ENCODE data around the gene TSPAN33. TPM values are rescaled to one million over a fixed set of nuclear protein-coding genes. Genes with fewer than 3 reads are reported as not detected.
A peak's percentile ranks its signal among the peaks of the same experiment; 100 is the strongest.

The TSPAN33 gene
- total RNA-seq, 1 donor from 2014 or later, result 29.7 TPM

GRCh38 chr7:129134356-129134987 lies 10.0 kb upstream of the TSPAN33 start:
- no peak overlapping the region for H3K27ac ChIP-seq (ENCODE audit: low read depth, low read length)
- H3K27me3 ChIP-seq (ENCODE audit: control insufficient read depth in 3 of 3, insufficient read depth in 3 of 3, low read length in 3 of 3), result no peaks in the 10 kb centered on the region
- H3K4me3 ChIP-seq (ENCODE audit: low read length in 3 of 3), result no peak overlapping the region
- H3K36me3 ChIP-seq (ENCODE audit: control insufficient read depth in 3 of 3, insufficient read depth in 3 of 3, low read length in 3 of 3), result no peaks in the 10 kb centered on the region
- no peaks in the 10 kb centered on the region for H3K9me3 ChIP-seq (ENCODE audit: control insufficient read depth in 3 of 3, low read length in 3 of 3)
- H3K4me1 ChIP-seq (ENCODE audit: control insufficient read depth in 3 of 3, insufficient read depth in 3 of 3, low read length in 3 of 3), result no peaks in the 10 kb centered on the region
- no peak overlapping the region for H3K9ac ChIP-seq (ENCODE audit: low read depth in 1 of 3, low read length in 3 of 3)

GRCh38 chr7:129136887-129137642 lies 7.4 kb upstream of the TSPAN33 start:
- no peaks in the 10 kb centered on the region for H3K36me3 ChIP-seq (ENCODE audit: control insufficient read depth in 3 of 3, insufficient read depth in 3 of 3, low read length in 3 of 3)
- no peak overlapping the region for H3K9ac ChIP-seq (ENCODE audit: low read depth in 1 of 3, low read length in 3 of 3)
- H3K4me3 ChIP-seq (ENCODE audit: low read length in 3 of 3), result no peak overlapping the region
- H3K4me1 ChIP-seq (ENCODE audit: control insufficient read depth in 3 of 3, insufficient read depth in 3 of 3, low read length in 3 of 3), result no peaks in the 10 kb centered on the region
- no peaks in the 10 kb centered on the region for H3K27me3 ChIP-seq (ENCODE audit: control insufficient read depth in 3 of 3, insufficient read depth in 3 of 3, low read length in 3 of 3)
- H3K9me3 ChIP-seq (ENCODE audit: control insufficient read depth in 3 of 3, low read length in 3 of 3), result no peaks in the 10 kb centered on the region
- H3K27ac ChIP-seq (ENCODE audit: low read depth, low read length), result no peak overlapping the region

- Histone ChIP-seq H3K36me3 (ENCODE audit: control insufficient read depth in 3 of 3, insufficient read depth in 3 of 3, low read length in 3 of 3) (peaks cover 0 to 2% (median 0%) of the 10 kb centered on the region in 3 donors), H3K4me1 (ENCODE audit: control insufficient read depth in 3 of 3, insufficient read depth in 3 of 3, low read length in 3 of 3) (peaks cover 7 to 14% (median 13%) of the 10 kb centered on the region in 3 donors), H3K27me3 (ENCODE audit: control insufficient read depth in 3 of 3, insufficient read depth in 3 of 3, low read length in 3 of 3) (peaks cover 7 to 15% (median 11%) of the 10 kb centered on the region in 3 donors), H3K27ac (ENCODE audit: low read depth, low read length) (no peak overlapping the region), H3K9ac (ENCODE audit: low read depth in 1 of 3, low read length in 3 of 3) (peak overlapping the region in 1 of 3 donors; percentile 35), H3K4me3 (ENCODE audit: low read length in 3 of 3) (peak overlapping the region; percentile 52 to 82 (median 70)), H3K9me3 (ENCODE audit: control insufficient read depth in 3 of 3, low read length in 3 of 3) (no peaks in the 10 kb centered on the region)
Observed at GRCh38 chr7:129143724-129144094, 798 bp upstream of the TSPAN33 start.

GRCh38 chr7:129144834-129145668 lies 544 bp downstream of the TSPAN33 start:
- peak overlapping the region; percentile 51 to 67 (median 52) for H3K4me3 ChIP-seq (ENCODE audit: low read length in 3 of 3)
- no peak overlapping the region for H3K27ac ChIP-seq (ENCODE audit: low read depth, low read length)
- H3K9ac ChIP-seq (ENCODE audit: low read depth in 1 of 3, low read length in 3 of 3), result peak overlapping the region; percentile 23 to 69 (median 54)
- H3K4me1 ChIP-seq (ENCODE audit: control insufficient read depth in 3 of 3, insufficient read depth in 3 of 3, low read length in 3 of 3), result peaks cover 7 to 14% (median 13%) of the 10 kb centered on the region in 3 donors
- H3K36me3 ChIP-seq (ENCODE audit: control insufficient read depth in 3 of 3, insufficient read depth in 3 of 3, low read length in 3 of 3), result peaks cover 0 to 2% (median 0%) of the 10 kb centered on the region in 3 donors
- peaks cover 7 to 15% (median 11%) of the 10 kb centered on the region in 3 donors for H3K27me3 ChIP-seq (ENCODE audit: control insufficient read depth in 3 of 3, insufficient read depth in 3 of 3, low read length in 3 of 3)
- H3K9me3 ChIP-seq (ENCODE audit: control insufficient read depth in 3 of 3, low read length in 3 of 3), result no peaks in the 10 kb centered on the region

- H3K9me3 ChIP-seq (ENCODE audit: control insufficient read depth in 3 of 3, low read length in 3 of 3), result no peaks in the 10 kb centered on the region
- H3K4me1 ChIP-seq (ENCODE audit: control insufficient read depth in 3 of 3, insufficient read depth in 3 of 3, low read length in 3 of 3), result peaks cover 7 to 14% (median 13%) of the 10 kb centered on the region in 3 donors
- H3K27me3 ChIP-seq (ENCODE audit: control insufficient read depth in 3 of 3, insufficient read depth in 3 of 3, low read length in 3 of 3), result peaks cover 7 to 15% (median 11%) of the 10 kb centered on the region in 3 donors
- H3K9ac ChIP-seq (ENCODE audit: low read depth in 1 of 3, low read length in 3 of 3), result peak overlapping the region in 1 of 3 donors; percentile 45
- H3K36me3 ChIP-seq (ENCODE audit: control insufficient read depth in 3 of 3, insufficient read depth in 3 of 3, low read length in 3 of 3), result peaks cover 0 to 2% (median 0%) of the 10 kb centered on the region in 3 donors
- H3K27ac ChIP-seq (ENCODE audit: low read depth, low read length), result no peak overlapping the region
- no peak overlapping the region for H3K4me3 ChIP-seq (ENCODE audit: low read length in 3 of 3)
Observed at GRCh38 chr7:129146237-129146979, 1.9 kb downstream of the TSPAN33 start.

- Histone ChIP-seq H3K9ac (ENCODE audit: low read depth in 1 of 3, low read length in 3 of 3) (no peak overlapping the region), H3K4me1 (ENCODE audit: control insufficient read depth in 3 of 3, insufficient read depth in 3 of 3, low read length in 3 of 3) (peaks cover 7 to 14% (median 13%) of the 10 kb centered on the region in 3 donors), H3K36me3 (ENCODE audit: control insufficient read depth in 3 of 3, insufficient read depth in 3 of 3, low read length in 3 of 3) (peaks cover 0 to 2% (median 0%) of the 10 kb centered on the region in 3 donors), H3K27me3 (ENCODE audit: control insufficient read depth in 3 of 3, insufficient read depth in 3 of 3, low read length in 3 of 3) (peaks cover 7 to 12% (median 8%) of the 10 kb centered on the region in 3 donors), H3K4me3 (ENCODE audit: low read length in 3 of 3) (no peak overlapping the region), H3K27ac (ENCODE audit: low read depth, low read length) (no peak overlapping the region), H3K9me3 (ENCODE audit: control insufficient read depth in 3 of 3, low read length in 3 of 3) (no peaks in the 10 kb centered on the region)
Observed at GRCh38 chr7:129147731-129148130, 3.2 kb downstream of the TSPAN33 start.

GRCh38 chr7:129149511-129149910 lies 5.0 kb downstream of the TSPAN33 start:
- peaks cover 0 to under 1% (median 0%) of the 10 kb centered on the region in 3 donors for H3K27me3 ChIP-seq (ENCODE audit: control insufficient read depth in 3 of 3, insufficient read depth in 3 of 3, low read length in 3 of 3)
- H3K27ac ChIP-seq (ENCODE audit: low read depth, low read length), result no peak overlapping the region
- no peak overlapping the region for H3K4me3 ChIP-seq (ENCODE audit: low read length in 3 of 3)
- H3K9me3 ChIP-seq (ENCODE audit: control insufficient read depth in 3 of 3, low read length in 3 of 3), result no peaks in the 10 kb centered on the region
- peaks cover 0 to 6% (median 6%) of the 10 kb centered on the region in 3 donors for H3K4me1 ChIP-seq (ENCODE audit: control insufficient read depth in 3 of 3, insufficient read depth in 3 of 3, low read length in 3 of 3)
- no peak overlapping the region for H3K9ac ChIP-seq (ENCODE audit: low read depth in 1 of 3, low read length in 3 of 3)
- H3K36me3 ChIP-seq (ENCODE audit: control insufficient read depth in 3 of 3, insufficient read depth in 3 of 3, low read length in 3 of 3), result peaks cover 0 to 2% (median 0%) of the 10 kb centered on the region in 3 donors

- Histone ChIP-seq H3K27me3 (ENCODE audit: control insufficient read depth in 3 of 3, insufficient read depth in 3 of 3, low read length in 3 of 3) (no peaks in the 10 kb centered on the region), H3K4me3 (ENCODE audit: low read length in 3 of 3) (no peak overlapping the region), H3K27ac (ENCODE audit: low read depth, low read length) (no peak overlapping the region), H3K9ac (ENCODE audit: low read depth in 1 of 3, low read length in 3 of 3) (no peak overlapping the region), H3K9me3 (ENCODE audit: control insufficient read depth in 3 of 3, low read length in 3 of 3) (no peaks in the 10 kb centered on the region), H3K36me3 (ENCODE audit: control insufficient read depth in 3 of 3, insufficient read depth in 3 of 3, low read length in 3 of 3) (peaks cover 0 to 2% (median 0%) of the 10 kb centered on the region in 3 donors), H3K4me1 (ENCODE audit: control insufficient read depth in 3 of 3, insufficient read depth in 3 of 3, low read length in 3 of 3) (peaks cover 0 to 4% (median 0%) of the 10 kb centered on the region in 3 donors)
Observed at GRCh38 chr7:129150199-129150996, 5.9 kb downstream of the TSPAN33 start.

- no peaks in the 10 kb centered on the region for H3K36me3 ChIP-seq (ENCODE audit: control insufficient read depth in 3 of 3, insufficient read depth in 3 of 3, low read length in 3 of 3)
- H3K9me3 ChIP-seq (ENCODE audit: control insufficient read depth in 3 of 3, low read length in 3 of 3), result no peaks in the 10 kb centered on the region
- H3K27me3 ChIP-seq (ENCODE audit: control insufficient read depth in 3 of 3, insufficient read depth in 3 of 3, low read length in 3 of 3), result no peaks in the 10 kb centered on the region
- H3K4me1 ChIP-seq (ENCODE audit: control insufficient read depth in 3 of 3, insufficient read depth in 3 of 3, low read length in 3 of 3), result no peaks in the 10 kb centered on the region
- no peak overlapping the region for H3K4me3 ChIP-seq (ENCODE audit: low read length in 3 of 3)
- H3K27ac ChIP-seq (ENCODE audit: low read depth, low read length), result no peak overlapping the region
- H3K9ac ChIP-seq (ENCODE audit: low read depth in 1 of 3, low read length in 3 of 3), result no peak overlapping the region
Observed at GRCh38 chr7:129157651-129158050, 13.1 kb downstream of the TSPAN33 start.

All from skeletal muscle tissue (tissue), 4 donors.